Left renal pelvis (tissue), 4 donors: ENCODE measurements around the gene OR51I2. TPM values are rescaled to one million over a fixed set of nuclear protein-coding genes. Genes with fewer than 3 reads are reported as not detected.

Experiments used
- DNase-seq, 4 donors: peaks; one replicate each; pipeline ENCODE4 v3.0.0-alpha.2; 2013; ENCODE audit warnings: low read depth in 4 of 4, low spot score in 3 of 4
- polyA plus RNA-seq, 4 donors: library from polyadenylated mRNA; unstranded; fragments of 120-200 nt; gene quantifications; one replicate each; pipeline ENCODE4 v1.2.1, GENCODE V29; 2013; ENCODE audit not compliant: insufficient read length in 4 of 4

The OR51I2 gene
- polyA plus RNA-seq, 4 donors, result not detected

DNA sequence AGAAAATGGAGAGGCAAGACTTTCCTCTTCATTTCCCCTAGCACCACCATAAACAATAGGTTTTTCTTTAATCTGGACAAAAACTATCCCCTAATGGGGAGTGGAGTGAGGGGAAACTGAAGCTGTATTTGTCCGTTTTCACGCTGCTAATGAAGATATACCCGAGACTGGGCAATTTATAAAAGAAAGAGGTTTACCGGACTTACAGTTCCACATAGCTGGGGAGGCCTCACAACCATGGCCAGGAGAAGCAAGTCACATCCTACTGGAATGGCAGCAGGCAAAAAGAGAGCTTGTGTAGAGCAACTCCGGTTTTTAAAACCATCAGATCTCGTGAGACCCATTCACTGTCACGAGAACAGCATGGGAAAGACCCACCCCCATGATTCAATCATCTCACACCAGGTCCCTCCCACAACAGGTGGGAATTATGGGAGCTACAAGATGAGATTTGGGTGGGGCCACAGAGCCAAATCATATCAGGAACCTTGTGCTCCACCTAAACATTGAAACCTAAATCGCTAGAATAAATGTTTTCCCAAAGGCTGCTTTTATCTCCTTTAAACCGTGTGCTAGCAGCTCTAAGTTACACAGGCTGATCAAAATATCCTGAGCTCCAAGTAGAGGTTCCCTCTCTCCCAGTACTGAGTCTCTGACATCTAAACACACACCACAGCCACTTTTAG is 56.4 kb downstream of the OR51I2 start:
- DNase-seq, result no peak

Other genes with a start within 250 kb of the OR51I2 start
- gene OR51V1, start 248.6 kb upstream of the OR51I2 start, polyA plus RNA-seq, result not detected
- gene HBB, start 222.3 kb upstream of the OR51I2 start, polyA plus RNA-seq, result 1,000 to 10,000 TPM in 1 of 4 donors, 100 to 1,000 TPM in 2, 10 to 100 TPM in 1; 99.7 to 2,476 (median 158) TPM
- 1 to 10 TPM; 1.1 to 2.9 (median 1.5) TPM for gene HBD, start 214.8 kb upstream of the OR51I2 start, polyA plus RNA-seq
- 10 to 100 TPM in 1 of 4 donors, 1 to 10 TPM in 3; 6.7 to 37.9 (median 9.1) TPM for gene HBG1, start 199.5 kb upstream of the OR51I2 start, polyA plus RNA-seq
- over 10,000 TPM in 1 of 4 donors, 1,000 to 10,000 TPM in 3; 1,504 to 42,529 (median 2,280) TPM for gene HBG2, start 194.5 kb upstream of the OR51I2 start, polyA plus RNA-seq
- 10 to 100 TPM in 2 of 4 donors, 1 to 10 TPM in 2; 4.2 to 97.8 (median 8.2) TPM for gene HBE1, start 179.4 kb upstream of the OR51I2 start, polyA plus RNA-seq
- under 1 TPM in 2 of 4 donors, not detected in 2; 0.26 to 0.38 TPM for gene OR51B4, start 147.4 kb upstream of the OR51I2 start, polyA plus RNA-seq
- gene OR51B2, start 125.0 kb upstream of the OR51I2 start, polyA plus RNA-seq, result not detected
- under 1 TPM; 0.17 to 0.43 (median 0.41) TPM for gene OR51B5, start 105.8 kb upstream of the OR51I2 start, polyA plus RNA-seq
- not detected for gene OR51B6, start 97.8 kb upstream of the OR51I2 start, polyA plus RNA-seq
- not detected for gene OR51M1, start 65.5 kb upstream of the OR51I2 start, polyA plus RNA-seq
- gene OR51Q1, start 27.2 kb upstream of the OR51I2 start, polyA plus RNA-seq, result under 1 TPM in 1 of 4 donors, not detected in 3; 0.14 TPM
- gene OR51I1, start 7.8 kb upstream of the OR51I2 start, polyA plus RNA-seq, result not detected
- gene OR52D1, start 39.4 kb downstream of the OR51I2 start, polyA plus RNA-seq, result not detected
- gene UBQLN3, start 60.6 kb downstream of the OR51I2 start, polyA plus RNA-seq, result not detected
- gene UBQLNL, start 67.4 kb downstream of the OR51I2 start, polyA plus RNA-seq, result 1 to 10 TPM in 1 of 4 donors, under 1 TPM in 3; 0.33 to 1.2 (median 0.51) TPM
- not detected for gene OR52H1, start 99.2 kb downstream of the OR51I2 start, polyA plus RNA-seq
- under 1 TPM in 1 of 4 donors, not detected in 3; 0.20 TPM for gene OR52B6, start 131.6 kb downstream of the OR51I2 start, polyA plus RNA-seq
- 10 to 100 TPM in 3 of 4 donors, 1 to 10 TPM in 1; 3.4 to 69.0 (median 16.9) TPM for gene TRIM6, start 147.3 kb downstream of the OR51I2 start, polyA plus RNA-seq
- 10 to 100 TPM; 10.4 to 11.1 (median 10.5) TPM for gene TRIM34, start 175.7 kb downstream of the OR51I2 start, polyA plus RNA-seq
- 10 to 100 TPM; 39.6 to 45.2 (median 43.2) TPM for gene TRIM5, start 235.8 kb downstream of the OR51I2 start, polyA plus RNA-seq
- gene TRIM22, start 240.5 kb downstream of the OR51I2 start, polyA plus RNA-seq, result 10 to 100 TPM in 2 of 4 donors, 1 to 10 TPM in 2; 8.4 to 23.5 (median 9.3) TPM